A673 (cell line): Measurements from ENCODE around the gene LTBP2. TPM values are rescaled to one million over a fixed set of nuclear protein-coding genes. Genes with fewer than 3 reads are reported as not detected.

Experiments
- BruUV-seq: library from RNA; stranded (reverse); fragments of 400-500 nt; replicated peaks from 2 replicates; lab custom pipeline; 2021; lab: Mats Ljungman, UMichigan
- CTCF ChIA-PET: fragments of 300-600 bp; sonication (Branson Sonifier 250); formaldehyde crosslinking; loops from one replicate; lab custom pipeline; 2022; ENCODE audit warnings: antibody characterized with exemption; lab: Charles Lee
- POLR2A ChIA-PET: fragments of 300-600 bp; sonication (Branson Sonifier 250); formaldehyde crosslinking; loops from one replicate; lab custom pipeline; 2022; ENCODE audit warnings: antibody characterized with exemption; ENCODE audit not compliant: low non-redundant PET; lab: Charles Lee
- DNase-seq: peaks from one replicate; pipeline ENCODE4 v3.0.0-alpha.2; 2015; ENCODE audit warnings: low spot score
- H3K27ac ChIP-seq: fragments of 200-600 bp; sonication (generic); 2 replicates; pipeline ENCODE4 v1.5.1; 2016; ENCODE audit warnings: mixed run types, low read depth, mild to moderate bottlenecking, mixed read lengths, antibody characterized with exemption, low read length; ENCODE audit not compliant: poor library complexity, severe bottlenecking
- H3K27me3 ChIP-seq: fragments of 200-600 bp; sonication (generic); replicated peaks from 2 replicates; pipeline ENCODE4 v1.6.1; 2017; ENCODE audit warnings: mixed run types, low read depth, mild to moderate bottlenecking, mixed read lengths, antibody characterized with exemption, low read length; ENCODE audit not compliant: insufficient read depth, poor library complexity
- H3K36me3 ChIP-seq: fragments of 200-600 bp; sonication (generic); 2 replicates; pipeline ENCODE4 v1.6.1; 2016; ENCODE audit warnings: mixed run types, mild to moderate bottlenecking, mixed read lengths, antibody characterized with exemption, low read length; ENCODE audit not compliant: insufficient read depth, poor library complexity, severe bottlenecking
- H3K4me1 ChIP-seq: fragments of 200-600 bp; sonication (generic); 2 replicates; pipeline ENCODE4 v1.6.1; 2017; ENCODE audit warnings: mixed run types, mild to moderate bottlenecking, mixed read lengths, antibody characterized with exemption, low read length; ENCODE audit not compliant: insufficient read depth, poor library complexity, severe bottlenecking
- H3K4me3 ChIP-seq: fragments of 200-600 bp; sonication (generic); 2 replicates; pipeline ENCODE4 v1.5.1; 2016; ENCODE audit warnings: low read depth, mixed run types, mild to moderate bottlenecking, mixed read lengths, low read length; ENCODE audit not compliant: poor library complexity, severe bottlenecking
- H3K9me3 ChIP-seq: fragments of 200-600 bp; sonication (generic); 2 replicates; pipeline ENCODE4 v1.6.1; 2016; ENCODE audit warnings: mixed run types, low read depth, mild to moderate bottlenecking, mixed read lengths, antibody characterized with exemption, low read length; ENCODE audit not compliant: poor library complexity, severe bottlenecking
- EZH2 ChIP-seq: fragments of 200-600 bp; sonication (generic); IDR thresholded peaks from 2 replicates; pipeline ENCODE4 v1.6.1; 2017; ENCODE audit warnings: borderline replicate concordance, low read depth, mild to moderate bottlenecking, mixed read lengths, antibody characterized with exemption, low read length; ENCODE audit not compliant: poor library complexity, severe bottlenecking
- intact Hi-C: fragments of 100-400 bp; cut with micrococcal nuclease; formaldehyde crosslinking; loops from one replicate; pipeline ENCODE4 v1.10.0; 2022; ENCODE audit not compliant: unreplicated experiment
- total RNA-seq: library from RNA; stranded (reverse); gene quantifications from 2 replicates; pipeline ENCODE4 v1.2.3, GENCODE V29; 2021
- TF ChIP-seq, protein P1 (sequence below): fragments of 300-800, 200-600 bp; sonication (generic); conservative IDR thresholded peaks from 2 replicates; pipeline ENCODE4 v1.5.1; 2017; ENCODE audit warnings: low read depth, mild to moderate bottlenecking, antibody characterized with exemption, low read length, moderate library complexity, mixed read lengths

LTBP2 gene
- total RNA-seq, 1 experiment from 2014 or later, result 0.26 TPM

DNA sequence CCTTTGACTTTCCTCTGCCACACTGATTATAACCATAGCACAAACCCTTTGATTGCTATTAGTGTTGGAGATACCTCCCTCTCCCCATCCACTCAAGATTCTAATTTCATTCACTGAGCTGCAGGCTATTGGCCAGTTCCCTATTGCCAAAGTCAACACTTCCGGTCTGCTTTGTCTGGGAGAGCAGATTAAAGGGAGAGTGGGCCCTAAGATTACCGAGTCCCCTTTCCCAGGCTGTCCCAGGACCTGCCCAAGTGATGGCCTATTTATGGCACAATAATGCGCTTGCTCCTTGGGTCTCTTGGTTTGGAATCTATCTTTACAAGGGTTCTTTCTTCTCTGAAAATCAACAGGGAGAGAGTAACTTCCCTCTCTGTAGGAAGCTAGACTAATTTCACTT, 42.9 kb upstream of the LTBP2 start:
- Histone ChIP-seq H3K36me3 (peaks cover 5% of the 10 kb centered on the region), H3K4me3 (no peak overlapping the region), H3K27ac (no peak overlapping the region), H3K27me3 (no peaks in the 10 kb centered on the region), H3K4me1 (no peaks in the 10 kb centered on the region), H3K9me3 (no peaks in the 10 kb centered on the region)
- ChIA-PET CTCF (no interaction called here), POLR2A (no interaction called here)
- BruUV-seq, result no TSS peak
- DNase-seq, result no peak
- intact Hi-C loops, result no loop called here
- no peak for TF ChIP-seq EZH2
- TF ChIP-seq, protein P1, sequence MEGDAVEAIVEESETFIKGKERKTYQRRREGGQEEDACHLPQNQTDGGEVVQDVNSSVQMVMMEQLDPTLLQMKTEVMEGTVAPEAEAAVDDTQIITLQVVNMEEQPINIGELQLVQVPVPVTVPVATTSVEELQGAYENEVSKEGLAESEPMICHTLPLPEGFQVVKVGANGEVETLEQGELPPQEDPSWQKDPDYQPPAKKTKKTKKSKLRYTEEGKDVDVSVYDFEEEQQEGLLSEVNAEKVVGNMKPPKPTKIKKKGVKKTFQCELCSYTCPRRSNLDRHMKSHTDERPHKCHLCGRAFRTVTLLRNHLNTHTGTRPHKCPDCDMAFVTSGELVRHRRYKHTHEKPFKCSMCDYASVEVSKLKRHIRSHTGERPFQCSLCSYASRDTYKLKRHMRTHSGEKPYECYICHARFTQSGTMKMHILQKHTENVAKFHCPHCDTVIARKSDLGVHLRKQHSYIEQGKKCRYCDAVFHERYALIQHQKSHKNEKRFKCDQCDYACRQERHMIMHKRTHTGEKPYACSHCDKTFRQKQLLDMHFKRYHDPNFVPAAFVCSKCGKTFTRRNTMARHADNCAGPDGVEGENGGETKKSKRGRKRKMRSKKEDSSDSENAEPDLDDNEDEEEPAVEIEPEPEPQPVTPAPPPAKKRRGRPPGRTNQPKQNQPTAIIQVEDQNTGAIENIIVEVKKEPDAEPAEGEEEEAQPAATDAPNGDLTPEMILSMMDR, result no peak

DNA sequence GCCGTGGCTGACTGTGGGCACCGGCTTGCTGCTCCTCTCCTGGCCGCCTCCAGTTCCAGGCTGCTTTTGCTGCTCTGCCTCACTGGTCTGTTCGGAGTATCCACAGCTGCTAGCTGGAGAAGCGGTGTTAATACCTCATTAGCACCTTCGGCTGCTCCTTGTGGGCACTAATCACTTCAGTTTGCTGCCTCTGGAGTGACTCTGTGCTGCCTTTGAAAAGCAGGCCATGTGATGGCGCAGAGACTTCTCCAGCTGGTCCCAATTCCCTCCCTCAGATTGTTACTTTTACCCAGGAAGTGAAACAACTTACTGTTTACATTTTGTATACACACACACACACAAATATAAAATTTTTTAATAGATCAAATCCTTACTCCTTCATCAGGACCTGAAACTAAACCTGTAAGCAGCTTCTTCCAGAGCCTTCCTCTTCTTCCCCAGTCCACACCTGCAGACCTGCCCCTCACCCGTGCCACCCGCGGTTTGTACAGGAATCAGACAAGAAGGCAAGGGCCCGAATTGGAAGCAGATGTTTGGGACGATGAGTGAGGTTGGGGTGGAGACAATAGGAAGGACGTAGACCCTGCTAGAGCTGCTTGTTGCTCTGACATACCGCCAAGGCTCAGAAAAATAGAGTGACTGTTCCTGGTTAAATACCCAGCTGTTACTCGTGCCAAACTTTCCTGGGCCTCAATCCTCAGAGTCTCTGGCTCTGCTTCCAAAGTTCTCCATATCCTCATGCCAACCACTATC, 41.5 kb upstream of the LTBP2 start:
- no TSS peak for BruUV-seq
- POLR2A ChIA-PET, result no interaction called here
- Histone ChIP-seq H3K4me3 (no peak overlapping the region), H3K27ac (no peak overlapping the region), H3K9me3 (no peaks in the 10 kb centered on the region), H3K4me1 (peaks cover 1% of the 10 kb centered on the region), H3K36me3 (no peaks in the 10 kb centered on the region), H3K27me3 (no peaks in the 10 kb centered on the region)
- TF ChIP-seq, protein P1, result no peak
- no peak for TF ChIP-seq EZH2
- CTCF ChIA-PET, result no interaction called here
- no peak for DNase-seq
- intact Hi-C loops, result no loop called here

DNA sequence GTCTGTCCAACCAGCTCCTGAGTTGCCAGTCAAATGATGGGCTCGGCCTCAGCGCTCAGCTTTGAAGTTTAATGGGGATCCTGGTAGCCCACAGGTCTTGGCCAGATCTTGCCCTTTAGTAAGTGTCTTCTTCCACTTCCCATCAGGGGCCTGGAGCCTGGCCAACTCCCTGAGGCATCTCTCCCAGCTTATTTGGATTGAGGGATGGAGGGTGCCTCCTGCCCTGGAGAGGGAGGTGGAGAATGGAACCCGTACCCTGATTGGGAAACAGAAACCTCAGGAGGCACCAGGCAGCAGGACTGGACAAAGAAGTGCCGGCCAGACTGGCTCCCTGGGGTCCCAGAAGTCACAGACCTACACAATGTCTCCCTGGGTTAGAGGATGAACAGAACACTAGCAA, 40.5 kb upstream of the LTBP2 start:
- Histone ChIP-seq H3K9me3 (no peaks in the 10 kb centered on the region), H3K4me1 (peaks cover 11% of the 10 kb centered on the region), H3K27me3 (no peaks in the 10 kb centered on the region), H3K4me3 (no peak overlapping the region), H3K27ac (no peak overlapping the region), H3K36me3 (no peaks in the 10 kb centered on the region)
- ChIA-PET CTCF (no interaction called here), POLR2A (no interaction called here)
- TF ChIP-seq, protein P1, result no peak
- TF ChIP-seq EZH2, result no peak
- DNase-seq, result no peak
- no TSS peak for BruUV-seq
- intact Hi-C loops, result no loop called here
